Astrocyte of the cerebellum (primary cell): ENCODE results near the gene OSTN.

Source experiments
- DNase-seq: peaks from one replicate; pipeline ENCODE4 v3.0.0-alpha.2; 2011; ENCODE audit warnings: low read depth
- H3K4me3 ChIP-seq: 2 replicates; pipeline ENCODE4 v1.5.1; 2011; ENCODE audit warnings: mild to moderate bottlenecking, low read depth, low read length, moderate library complexity
- in situ Hi-C: cut with HindIII; loops from 2 replicates; pipeline ENCODE4 v1.10.0; 2017; ENCODE audit warnings: low sequenced_read_pairs
- TF ChIP-seq, protein P1 (sequence below): IDR thresholded peaks from 2 replicates; pipeline ENCODE4 v1.5.1; 2012; ENCODE audit warnings: low read length, low read depth, moderate library complexity, mild to moderate bottlenecking; ENCODE audit errors: missing control alignments

Gene OSTN

DNA sequence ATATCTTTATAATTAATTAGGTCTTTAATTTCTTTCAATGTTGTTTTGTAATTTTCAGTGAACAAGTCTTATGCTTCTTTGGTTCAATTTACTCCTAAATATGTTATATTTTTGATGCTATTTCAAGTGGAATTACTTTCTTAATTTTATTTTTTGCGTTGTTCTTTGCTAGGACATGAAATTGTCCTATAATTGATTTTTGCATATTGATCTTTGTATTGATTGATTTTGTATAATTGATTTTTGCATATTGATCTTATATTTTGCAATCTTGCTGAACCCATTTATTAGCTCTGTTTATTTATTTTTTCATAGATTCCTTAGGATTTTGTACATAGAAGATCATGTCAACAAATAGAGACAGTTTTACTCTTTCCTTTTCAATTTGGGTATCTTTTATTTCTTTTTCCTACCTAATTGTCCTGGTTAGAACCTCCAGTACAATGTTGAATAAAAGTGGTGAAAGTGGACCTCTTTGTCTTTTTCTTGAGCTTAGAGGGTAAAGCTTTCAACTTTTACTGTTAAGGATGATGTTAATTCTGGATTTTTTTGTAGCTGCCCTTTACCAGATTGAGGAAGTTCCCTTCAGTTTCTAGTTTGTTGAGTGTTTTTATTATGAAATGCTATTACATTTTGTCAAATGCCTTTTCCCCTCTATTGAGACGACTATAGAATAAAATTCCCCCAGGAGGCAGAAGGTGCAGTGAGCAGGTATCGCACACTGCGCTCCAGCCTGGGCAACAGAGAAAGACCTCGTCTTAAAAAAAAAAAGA is 93.4 kb downstream of the OSTN start:
- DNase-seq, result no peak
- in situ Hi-C loops, result no loop called here

DNA sequence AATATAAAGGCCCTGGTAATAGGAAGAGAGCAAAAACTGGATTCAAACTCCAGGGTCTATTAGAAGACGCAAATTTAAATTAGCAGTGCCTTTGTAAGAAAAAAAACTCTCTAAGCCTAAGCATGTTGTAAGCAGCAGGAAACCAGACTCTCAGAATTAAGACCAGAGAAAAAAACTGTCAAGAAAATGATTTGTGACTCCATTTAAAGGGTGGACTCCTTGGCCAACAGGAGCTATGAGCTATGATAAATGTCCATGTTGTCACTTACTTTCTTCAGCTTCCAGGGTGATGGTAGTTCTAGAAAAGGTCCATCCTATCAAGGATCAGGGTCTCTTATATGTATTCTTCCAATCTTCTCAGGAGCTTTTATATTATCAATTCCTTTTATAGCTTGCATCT is 95.2 kb downstream of the OSTN start:
- in situ Hi-C loops, result no loop called here

More for the DNA sequence above, 93.4 kb downstream of the OSTN start:
- TF ChIP-seq, protein P1, sequence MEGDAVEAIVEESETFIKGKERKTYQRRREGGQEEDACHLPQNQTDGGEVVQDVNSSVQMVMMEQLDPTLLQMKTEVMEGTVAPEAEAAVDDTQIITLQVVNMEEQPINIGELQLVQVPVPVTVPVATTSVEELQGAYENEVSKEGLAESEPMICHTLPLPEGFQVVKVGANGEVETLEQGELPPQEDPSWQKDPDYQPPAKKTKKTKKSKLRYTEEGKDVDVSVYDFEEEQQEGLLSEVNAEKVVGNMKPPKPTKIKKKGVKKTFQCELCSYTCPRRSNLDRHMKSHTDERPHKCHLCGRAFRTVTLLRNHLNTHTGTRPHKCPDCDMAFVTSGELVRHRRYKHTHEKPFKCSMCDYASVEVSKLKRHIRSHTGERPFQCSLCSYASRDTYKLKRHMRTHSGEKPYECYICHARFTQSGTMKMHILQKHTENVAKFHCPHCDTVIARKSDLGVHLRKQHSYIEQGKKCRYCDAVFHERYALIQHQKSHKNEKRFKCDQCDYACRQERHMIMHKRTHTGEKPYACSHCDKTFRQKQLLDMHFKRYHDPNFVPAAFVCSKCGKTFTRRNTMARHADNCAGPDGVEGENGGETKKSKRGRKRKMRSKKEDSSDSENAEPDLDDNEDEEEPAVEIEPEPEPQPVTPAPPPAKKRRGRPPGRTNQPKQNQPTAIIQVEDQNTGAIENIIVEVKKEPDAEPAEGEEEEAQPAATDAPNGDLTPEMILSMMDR, result no peak
- H3K4me3 ChIP-seq, result no peak overlapping the region

DNA sequence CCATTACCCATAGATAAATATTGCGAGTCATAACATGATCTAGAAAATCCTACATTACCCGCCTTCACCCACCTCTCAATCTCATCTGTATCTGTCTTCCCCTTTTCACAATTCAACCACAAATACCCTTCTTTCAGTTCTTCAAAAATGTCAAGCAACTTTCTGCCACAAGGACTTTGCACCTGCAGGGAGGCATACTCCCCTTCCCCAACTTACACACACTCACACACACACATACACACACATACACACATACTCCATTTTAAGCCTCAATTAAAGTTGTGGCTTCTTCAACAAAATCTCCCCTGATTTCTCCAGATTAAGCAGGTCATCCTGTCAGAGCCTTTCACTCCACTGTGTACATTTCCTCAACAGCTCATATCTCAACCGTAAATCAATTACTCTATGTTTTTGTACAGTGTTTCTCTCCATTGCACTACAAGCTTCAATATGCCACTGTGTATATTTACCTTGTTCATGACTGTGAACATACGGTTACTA is 97.0 kb downstream of the OSTN start:
- TF ChIP-seq, protein P1, result no peak
- no peak for DNase-seq
- in situ Hi-C loops, result no loop called here
- no peak overlapping the region for H3K4me3 ChIP-seq

More for the DNA sequence above, 95.2 kb downstream of the OSTN start:
- no peak for DNase-seq
- TF ChIP-seq, protein P1, result no peak
- H3K4me3 ChIP-seq, result no peak overlapping the region

DNA sequence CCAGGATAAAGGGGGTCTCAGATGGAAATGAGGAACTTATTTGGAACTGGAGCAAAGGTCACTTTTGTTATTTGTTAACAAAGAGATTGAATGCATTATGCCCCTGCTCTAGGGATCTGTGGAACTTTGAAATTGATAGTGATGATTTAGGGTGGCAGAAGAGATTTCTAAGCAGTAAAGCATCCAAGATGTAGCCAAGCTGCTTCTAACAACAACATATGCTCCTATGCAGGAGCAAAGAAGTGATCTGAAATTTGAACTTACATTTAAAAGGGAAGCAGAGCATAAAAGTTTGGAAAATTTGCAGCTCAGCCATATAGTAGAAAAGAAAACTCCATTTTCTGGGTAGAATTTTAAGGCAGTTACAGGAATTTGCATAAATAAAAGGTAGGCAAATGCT is 99.8 kb downstream of the OSTN start:
- in situ Hi-C loops, result no loop called here
- no peak for DNase-seq
- no peak overlapping the region for H3K4me3 ChIP-seq
- TF ChIP-seq, protein P1, result no peak

DNA sequence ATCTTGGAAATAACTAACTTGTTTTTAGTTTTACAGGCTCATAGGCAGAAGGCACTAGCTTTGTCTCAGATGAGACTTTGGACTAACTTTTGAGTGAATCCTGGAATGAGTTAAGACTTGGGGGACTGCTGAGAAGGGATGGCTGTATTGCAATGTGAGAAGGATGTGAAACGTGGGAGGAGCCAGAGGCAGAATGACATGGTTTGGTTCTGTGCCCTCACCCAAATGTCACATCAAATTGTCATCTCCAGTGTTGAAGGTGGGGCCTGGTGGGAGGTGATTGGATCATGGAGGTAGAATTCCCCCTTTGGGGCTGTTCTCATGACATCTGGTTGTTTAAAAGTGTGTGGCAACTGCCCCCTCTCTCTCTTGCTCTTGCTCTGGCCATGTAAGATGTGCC is 101.4 kb downstream of the OSTN start:
- in situ Hi-C loops, result no loop called here
- TF ChIP-seq, protein P1, result no peak
- no peak for DNase-seq
- H3K4me3 ChIP-seq, result no peak overlapping the region

DNA sequence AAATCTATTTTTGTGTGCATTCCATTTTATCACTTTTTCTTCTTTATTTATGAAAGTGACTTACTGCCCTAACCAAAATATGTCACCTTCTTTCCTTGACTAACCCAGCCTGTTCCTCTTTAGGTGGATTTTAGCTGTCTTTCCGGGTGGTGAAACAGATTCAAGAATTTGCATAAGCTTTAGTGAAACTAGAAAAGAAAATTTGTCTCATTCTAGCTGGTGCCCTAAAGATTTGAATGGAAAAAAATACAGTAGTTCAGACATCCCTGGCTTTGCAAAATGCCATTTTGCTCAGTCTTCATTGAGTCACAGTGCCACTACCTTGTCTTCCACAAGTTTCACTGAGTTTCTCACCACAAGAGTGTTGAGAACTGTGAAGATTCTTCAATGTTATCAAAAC is 102.0 kb downstream of the OSTN start:
- TF ChIP-seq, protein P1, result no peak
- DNase-seq, result no peak
- in situ Hi-C loops, result no loop called here
- no peak overlapping the region for H3K4me3 ChIP-seq
